H9 (cell line): ENCODE data around the gene ZNF561. TPM values are rescaled to one million over a fixed set of nuclear protein-coding genes. Genes with fewer than 3 reads are reported as not detected.
A peak's percentile ranks its signal among the peaks of the same experiment; 100 is the strongest.

Experiments
- DNase-seq: peaks from one replicate; pipeline ENCODE4 v3.0.0-alpha.2; 2017
- H2AFZ ChIP-seq: one replicate; pipeline ENCODE4 v1.6.1; 2013; ENCODE audit warnings: mild to moderate bottlenecking, low read length, control low read depth, moderate library complexity
- H2AK5ac ChIP-seq: 2 replicates; pipeline ENCODE4 v1.6.1; 2013; ENCODE audit warnings: low read length, control low read depth, mixed read lengths; ENCODE audit not compliant: insufficient read length
- H2BK120ac ChIP-seq: one replicate; pipeline ENCODE4 v1.6.1; 2013; ENCODE audit warnings: low read depth, mild to moderate bottlenecking, low read length, control low read depth, inconsistent platforms; ENCODE audit not compliant: poor library complexity, severe bottlenecking
- H2BK12ac ChIP-seq: 2 replicates; pipeline ENCODE4 v1.6.1; 2013; ENCODE audit warnings: low read length, control low read depth, mixed read lengths, low read depth; ENCODE audit not compliant: insufficient read length
- H2BK15ac ChIP-seq: 2 replicates; pipeline ENCODE4 v1.6.1; 2013; ENCODE audit warnings: low read depth, low read length, control low read depth
- H2BK20ac ChIP-seq: one replicate; pipeline ENCODE4 v1.6.1; 2013; ENCODE audit warnings: low read depth, mild to moderate bottlenecking, low read length, control low read depth, inconsistent platforms; ENCODE audit not compliant: poor library complexity, severe bottlenecking
- H2BK5ac ChIP-seq: 2 replicates; pipeline ENCODE4 v1.6.1; 2013; ENCODE audit warnings: low read length, control low read depth, mixed read lengths; ENCODE audit not compliant: insufficient read length
- H3K14ac ChIP-seq: 2 replicates; pipeline ENCODE4 v1.6.1; 2013; ENCODE audit warnings: low read length, control low read depth; ENCODE audit not compliant: insufficient read depth
- H3K18ac ChIP-seq: 2 replicates; pipeline ENCODE4 v1.6.1; 2013; ENCODE audit warnings: low read depth, mild to moderate bottlenecking, mixed read lengths, low read length, control low read depth; ENCODE audit not compliant: insufficient read length
- H3K23ac ChIP-seq: 2 replicates; pipeline ENCODE4 v1.6.1; 2013; ENCODE audit warnings: low read length, control low read depth, mixed read lengths, low read depth; ENCODE audit not compliant: insufficient read length
- H3K23me2 ChIP-seq: 2 replicates; pipeline ENCODE4 v1.6.1; 2013; ENCODE audit warnings: low read depth, mild to moderate bottlenecking, mixed read lengths, low read length, control low read depth; ENCODE audit not compliant: insufficient read length, poor library complexity, severe bottlenecking
- H3K27ac ChIP-seq: 2 replicates; pipeline ENCODE4 v1.5.1; 2013; ENCODE audit warnings: low read length, control low read depth, mixed read lengths, low read depth; ENCODE audit not compliant: insufficient read length
- H3K27me3 ChIP-seq: 2 replicates; pipeline ENCODE4 v1.6.1; 2013; ENCODE audit warnings: low read length, control low read depth, inconsistent platforms; ENCODE audit not compliant: insufficient read depth
- H3K4ac ChIP-seq: 2 replicates; pipeline ENCODE4 v1.6.1; 2013; ENCODE audit warnings: low read depth, mild to moderate bottlenecking, control low read depth, inconsistent platforms, low read length, moderate library complexity
- H3K4me1 ChIP-seq: 2 replicates; pipeline ENCODE4 v1.6.1; 2013; ENCODE audit warnings: low read length, control low read depth, inconsistent platforms; ENCODE audit not compliant: insufficient read depth
- H3K4me2 ChIP-seq: 2 replicates; pipeline ENCODE4 v1.6.1; 2013; ENCODE audit warnings: low read length, control low read depth, mixed read lengths; ENCODE audit not compliant: insufficient read length, insufficient read depth
- H3K56ac ChIP-seq: 2 replicates; pipeline ENCODE4 v1.6.1; 2013; ENCODE audit warnings: low read depth, mild to moderate bottlenecking, mixed read lengths, low read length, control low read depth; ENCODE audit not compliant: insufficient read length
- H3K79me1 ChIP-seq: 2 replicates; pipeline ENCODE4 v1.6.1; 2013; ENCODE audit warnings: low read depth, mild to moderate bottlenecking, moderate library complexity, low read length, control low read depth, inconsistent platforms; ENCODE audit not compliant: insufficient read depth, poor library complexity, severe bottlenecking
- H3K79me2 ChIP-seq: 2 replicates; pipeline ENCODE4 v1.6.1; 2013; ENCODE audit warnings: low read length, control low read depth, inconsistent platforms; ENCODE audit not compliant: insufficient read depth
- H3K9ac ChIP-seq: 2 replicates; pipeline ENCODE4 v1.6.1; 2013; ENCODE audit warnings: low read length, control low read depth, mixed read lengths; ENCODE audit not compliant: insufficient read length; ENCODE audit errors: extremely low read depth
- H3K9me3 ChIP-seq: one replicate; pipeline ENCODE4 v1.6.1; 2013; ENCODE audit warnings: low read depth, low read length, inconsistent platforms; ENCODE audit not compliant: control insufficient read depth
- H3T11ph ChIP-seq: one replicate; pipeline ENCODE4 v1.6.1; 2013; ENCODE audit warnings: mild to moderate bottlenecking, low read length, control low read depth, inconsistent platforms
- H4K20me1 ChIP-seq: one replicate; pipeline ENCODE4 v1.6.1; 2013; ENCODE audit not compliant: control insufficient read depth, insufficient read length, insufficient read depth
- H4K5ac ChIP-seq: 2 replicates; pipeline ENCODE4 v1.6.1; 2013; ENCODE audit warnings: low read depth, mild to moderate bottlenecking, mixed read lengths, low read length, control low read depth; ENCODE audit not compliant: insufficient read length
- H4K8ac ChIP-seq: replicated peaks from 2 replicates; pipeline ENCODE4 v1.6.1; 2013; ENCODE audit warnings: low read length, control low read depth, mixed read lengths, low read depth; ENCODE audit not compliant: insufficient read length
- H4K91ac ChIP-seq: 2 replicates; pipeline ENCODE4 v1.6.1; 2013; ENCODE audit warnings: low read depth, mild to moderate bottlenecking, moderate library complexity, mixed read lengths, low read length, control low read depth; ENCODE audit not compliant: insufficient read length
- H3K27ac Mint-ChIP-seq, 3 experiments: 2 replicates in 2 of 3; 3 replicates in 1 of 3; pipeline ENCODE4 v1.8.0; 2020 to 2021; ENCODE audit warnings: mixed read lengths in 3 of 3, mild to moderate bottlenecking in 1 of 3, moderate library complexity in 1 of 3
- H3K27me3 Mint-ChIP-seq: 2 replicates; pipeline ENCODE4 v1.8.0; 2021; ENCODE audit warnings: low read depth, mild to moderate bottlenecking, moderate library complexity, mixed read lengths
- H3K36me3 Mint-ChIP-seq, 3 experiments: 2 replicates in 2 of 3; 3 replicates in 1 of 3; pipeline ENCODE4 v1.8.0; 2020 to 2021; ENCODE audit warnings: low read depth in 3 of 3, mixed read lengths in 3 of 3; ENCODE audit not compliant: insufficient read depth in 1 of 3
- H3K4me1 Mint-ChIP-seq, 2 experiments: 2 replicates each; pipeline ENCODE4 v1.8.0; 2020; ENCODE audit warnings: mixed read lengths in 2 of 2
- H3K4me3 Mint-ChIP-seq, 2 experiments: 2 replicates in 1 of 2; 3 replicates in 1 of 2; pipeline ENCODE4 v1.8.0; 2020 to 2021; ENCODE audit warnings: mild to moderate bottlenecking in 2 of 2, mixed read lengths in 2 of 2, moderate library complexity in 1 of 2
- H3K9me3 Mint-ChIP-seq, 2 experiments: 2 replicates in 1 of 2; 3 replicates in 1 of 2; pipeline ENCODE4 v1.8.0; 2020; ENCODE audit warnings: mild to moderate bottlenecking in 2 of 2, mixed read lengths in 2 of 2, moderate library complexity in 1 of 2
- CTCF ChIP-seq: fragments of 200-600 bp; sonication (generic); conservative IDR thresholded peaks from 3 replicates; pipeline ENCODE4 v1.8.0; 2021; ENCODE audit warnings: antibody characterized with exemption, mild to moderate bottlenecking
- WGBS: extraction: QIAGEN DNeasy Blood & Tissue Kit; methylation state at CpG from one replicate; pipeline ENCODE4 v1.1.7; 2013; ENCODE audit warnings: missing lambda C conversion rate, low lambda C conversion rate, mixed read lengths; ENCODE audit not compliant: insufficient read length; ENCODE audit errors: extremely low coverage; 5-methylcytosine and 5-hydroxymethylcytosine counted together
- total RNA-seq: library from RNA; stranded (reverse); gene quantifications from 2 replicates; pipeline ENCODE4 v1.2.1, GENCODE V29; 2021

The ZNF561 gene
- total RNA-seq, 1 experiment from 2014 or later, result 50.8 TPM

GRCh38 chr19:9565900-9566705, 54.9 kb downstream of the ZNF561 start:
- no peak overlapping the region for H2BK15ac ChIP-seq
- TF ChIP-seq CTCF, result no peak
- H2BK120ac ChIP-seq, result no peak overlapping the region
- no peak overlapping the region for H3K27ac Mint-ChIP-seq
- H3K27ac ChIP-seq, result no peak overlapping the region
- no peak overlapping the region for H2AK5ac ChIP-seq
- H2BK12ac ChIP-seq, result no peak overlapping the region
- H3K14ac ChIP-seq, result no peak overlapping the region
- H3K4me1 ChIP-seq, result no peaks in the 10 kb centered on the region
- no peak for DNase-seq
- H3K4me1 Mint-ChIP-seq, result no peaks in the 10 kb centered on the region
- no peak overlapping the region for H4K91ac ChIP-seq
- H3K23me2 ChIP-seq, result no peaks in the 10 kb centered on the region
- H3K79me1 ChIP-seq, result peaks cover 6% of the 10 kb centered on the region
- no peak overlapping the region for H3K4ac ChIP-seq
- no CpG with 5 or more reads among the region's 9 CpGs for WGBS
- no peak overlapping the region for H4K5ac ChIP-seq
- no peaks in the 10 kb centered on the region for H3K27me3 ChIP-seq
- H3K9ac ChIP-seq, result no peak overlapping the region
- H3K9me3 ChIP-seq, result peaks cover 66% of the 10 kb centered on the region
- H3T11ph ChIP-seq, result no peak overlapping the region
- H3K18ac ChIP-seq, result no peak overlapping the region
- H4K20me1 ChIP-seq, result no peaks in the 10 kb centered on the region
- H3K4me3 Mint-ChIP-seq, result peak overlapping the region in 1 of 2 experiments; percentile 32; a peak in 1 of 5 replicates
- peaks cover 21% of the 10 kb centered on the region; the same call in 1 of the 2 replicates for H3K79me2 ChIP-seq
- no peak overlapping the region for H2BK20ac ChIP-seq
- H2AFZ ChIP-seq, result no peak overlapping the region
- peaks cover 97 to 100% (median 99%) of the 10 kb centered on the region in 3 experiments for H3K36me3 Mint-ChIP-seq
- H3K27me3 Mint-ChIP-seq, result peaks cover 5% of the 10 kb centered on the region
- no peak overlapping the region for H3K23ac ChIP-seq
- no peak overlapping the region for H3K56ac ChIP-seq
- H4K8ac ChIP-seq, result no peak overlapping the region
- H2BK5ac ChIP-seq, result no peak overlapping the region
- H3K9me3 Mint-ChIP-seq, result peaks cover 78 to 93% of the 10 kb centered on the region in 2 experiments
- no peak overlapping the region for H3K4me2 ChIP-seq

Other genes starting within 250 kb of the ZNF561 start
- gene ZNF266, start 185.7 kb downstream of the ZNF561 start, total RNA-seq, result 14.7 and 15.4 TPM in 2 replicates
- not detected in 2 replicates for gene ZNF560, start 122.6 kb downstream of the ZNF561 start, total RNA-seq
- gene ZNF426, start 82.6 kb downstream of the ZNF561 start, total RNA-seq, result 27.2 and 29.4 TPM in 2 replicates
- 162 and 171 TPM in 2 replicates for gene ZNF121, start 36.7 kb downstream of the ZNF561 start, total RNA-seq
- gene ZNF562, start 53.9 kb upstream of the ZNF561 start, total RNA-seq, result 15.5 and 15.7 TPM in 2 replicates
- 8.1 and 9.2 TPM in 2 replicates for gene ZNF846, start 147.5 kb upstream of the ZNF561 start, total RNA-seq
- gene FBXL12, start 197.8 kb upstream of the ZNF561 start, total RNA-seq, result 31.8 and 34.9 TPM in 2 replicates
- gene UBL5, start 206.7 kb upstream of the ZNF561 start, total RNA-seq, result 393 and 405 TPM in 2 replicates
- 106 and 110 TPM in 2 replicates for gene PIN1, start 214.1 kb upstream of the ZNF561 start, total RNA-seq